OCI-LY7 (cell line): ENCODE measurements around the gene ABR. TPM values are rescaled to one million over a fixed set of nuclear protein-coding genes. Genes with fewer than 3 reads are reported as not detected.

Source experiments
- BruUV-seq: library from RNA; stranded (reverse); fragments of 400-500 nt; replicated peaks from 2 replicates; lab custom pipeline; 2021; lab: Mats Ljungman, UMichigan
- CTCF ChIA-PET: fragments of 300-600 bp; sonication (Branson Sonifier 250); formaldehyde crosslinking; loops from one replicate; lab custom pipeline; 2022; ENCODE audit warnings: antibody characterized with exemption; ENCODE audit not compliant: unreplicated experiment; lab: Charles Lee
- POLR2A ChIA-PET: fragments of 300-600 bp; sonication (Branson Sonifier 250); formaldehyde crosslinking; loops from one replicate; lab custom pipeline; 2022; ENCODE audit warnings: antibody characterized with exemption; lab: Charles Lee
- DNase-seq: peaks from one replicate; pipeline ENCODE4 v3.0.0-alpha.2; 2015; ENCODE audit warnings: low spot score
- H2AFZ ChIP-seq: fragments of 200-600 bp; sonication (generic), shearing (Covaris generic); 2 replicates; pipeline ENCODE4 v1.6.1; 2014; ENCODE audit warnings: mild to moderate bottlenecking, antibody characterized with exemption, low read length, moderate library complexity
- H3K27ac ChIP-seq: fragments of 200-600 bp; sonication (generic); 2 replicates; pipeline ENCODE4 v1.5.1; 2014; ENCODE audit warnings: mixed run types, low read depth, mild to moderate bottlenecking, moderate library complexity, low read length, inconsistent platforms; ENCODE audit not compliant: poor library complexity, severe bottlenecking
- H3K36me3 ChIP-seq: fragments of 200-600 bp; sonication (generic); 2 replicates; pipeline ENCODE4 v1.6.1; 2014; ENCODE audit warnings: mild to moderate bottlenecking, antibody characterized with exemption, low read length, moderate library complexity, mixed read lengths; ENCODE audit not compliant: insufficient read depth
- H3K4me1 ChIP-seq: fragments of 200-600 bp; sonication (generic); 2 replicates; pipeline ENCODE4 v1.5.1; 2014; ENCODE audit warnings: mild to moderate bottlenecking, low read length; ENCODE audit not compliant: insufficient read depth, poor library complexity, severe bottlenecking
- H3K4me2 ChIP-seq: fragments of 200-600 bp; sonication (generic); 2 replicates; pipeline ENCODE4 v1.6.1; 2014; ENCODE audit warnings: mild to moderate bottlenecking, low read length
- H3K4me3 ChIP-seq: fragments of 200-600 bp; sonication (generic); 2 replicates; pipeline ENCODE4 v1.5.1; 2014; ENCODE audit warnings: mild to moderate bottlenecking, low read depth, low read length; ENCODE audit not compliant: poor library complexity, severe bottlenecking
- H3K79me2 ChIP-seq: fragments of 200-600 bp; sonication (generic); 2 replicates; pipeline ENCODE4 v1.6.1; 2016; ENCODE audit warnings: low read depth, mild to moderate bottlenecking, low read length, moderate library complexity, mixed read lengths; ENCODE audit not compliant: insufficient read depth
- H3K9me2 ChIP-seq: fragments of 200-600 bp; sonication (generic); 2 replicates; pipeline ENCODE4 v1.6.1; 2016; ENCODE audit warnings: mild to moderate bottlenecking, low read length, mixed read lengths; ENCODE audit not compliant: insufficient read depth
- H3K9me3 ChIP-seq: fragments of 200-600 bp; sonication (generic); 2 replicates; pipeline ENCODE4 v1.6.1; 2014; ENCODE audit warnings: mild to moderate bottlenecking, mixed run types, low read length, mixed read lengths
- H4K20me1 ChIP-seq: fragments of 200-600 bp; sonication (generic); 2 replicates; pipeline ENCODE4 v1.6.1; 2014; ENCODE audit warnings: mild to moderate bottlenecking, antibody characterized with exemption, low read length, moderate library complexity, mixed read lengths; ENCODE audit not compliant: insufficient read depth
- EZH2phosphoT487 ChIP-seq: fragments of 200-600 bp; sonication (generic); IDR thresholded peaks from 2 replicates; pipeline ENCODE4 v1.6.1; 2018; ENCODE audit warnings: low read depth, borderline replicate concordance, mild to moderate bottlenecking, mixed run types, antibody characterized with exemption, low read length, moderate library complexity, mixed read lengths
- intact Hi-C: fragments of 100-400 bp; cut with micrococcal nuclease; formaldehyde crosslinking; loops from one replicate; pipeline ENCODE4 v1.10.0; 2022; ENCODE audit not compliant: unreplicated experiment
- total RNA-seq, 2 experiments: library from RNA; depleted of rRNA in 1 of 2; stranded (reverse); fragments of >200 nt in 1 of 2; shearing (Covaris generic) in 1 of 2; gene quantifications; 2 replicates each; pipeline ENCODE4 v1.2.3, GENCODE V29; 2014 to 2022
- TF ChIP-seq, protein P1 (sequence below): fragments of 200-600 bp; sonication (generic); conservative IDR thresholded peaks from 2 replicates; pipeline ENCODE4 v1.5.1; 2014; ENCODE audit warnings: mild to moderate bottlenecking, antibody characterized with exemption, low read length, moderate library complexity, mixed read lengths

ABR gene
- total RNA-seq, 2 experiments from 2014 or later, result 164 to 181 TPM

DNA sequence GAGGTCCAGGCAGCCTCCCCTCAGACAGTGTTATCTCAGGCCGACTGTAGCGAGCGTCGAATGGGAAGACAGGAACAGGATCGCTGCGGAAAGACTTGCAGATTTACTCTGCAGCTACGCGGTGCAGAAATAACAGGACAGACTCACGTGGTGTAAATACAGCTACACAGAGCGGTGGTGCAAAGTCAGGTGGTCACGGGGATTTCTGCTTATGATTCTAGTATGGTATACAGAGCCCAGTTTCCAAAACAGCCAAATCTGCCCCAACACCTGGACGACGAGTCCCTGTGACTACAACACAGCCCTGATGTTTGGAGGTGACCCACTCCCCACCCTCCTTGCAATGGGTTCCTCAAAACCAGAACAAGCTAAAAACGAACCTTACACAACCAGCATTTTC, 40.6 kb upstream of the ABR start:
- POLR2A ChIA-PET, result interaction anchor here (0.6 to 2.0 kb wide), 8 partner anchors 9 to 570 kb away, joined by 3 to 10 read pairs (median 4); no protein-coding TSS in a partner anchor
- Histone ChIP-seq H3K36me3 (peaks cover 40% of the 10 kb centered on the region), H4K20me1 (0 out of 2 replicates have a peak, but pooled peaks cover 3% of the 10 kb centered on the region), H3K79me2 (peaks cover 93% of the 10 kb centered on the region), H3K4me3 (peak overlapping the region; percentile 54), H2AFZ (no peak overlapping the region), H3K4me2 (peak overlapping the region; percentile 75), H3K4me1 (peaks cover 77% of the 10 kb centered on the region), H3K9me2 (no peaks in the 10 kb centered on the region), H3K27ac (peak overlapping the region; percentile 96), H3K9me3 (no peaks in the 10 kb centered on the region)
- TF ChIP-seq, protein P1, sequence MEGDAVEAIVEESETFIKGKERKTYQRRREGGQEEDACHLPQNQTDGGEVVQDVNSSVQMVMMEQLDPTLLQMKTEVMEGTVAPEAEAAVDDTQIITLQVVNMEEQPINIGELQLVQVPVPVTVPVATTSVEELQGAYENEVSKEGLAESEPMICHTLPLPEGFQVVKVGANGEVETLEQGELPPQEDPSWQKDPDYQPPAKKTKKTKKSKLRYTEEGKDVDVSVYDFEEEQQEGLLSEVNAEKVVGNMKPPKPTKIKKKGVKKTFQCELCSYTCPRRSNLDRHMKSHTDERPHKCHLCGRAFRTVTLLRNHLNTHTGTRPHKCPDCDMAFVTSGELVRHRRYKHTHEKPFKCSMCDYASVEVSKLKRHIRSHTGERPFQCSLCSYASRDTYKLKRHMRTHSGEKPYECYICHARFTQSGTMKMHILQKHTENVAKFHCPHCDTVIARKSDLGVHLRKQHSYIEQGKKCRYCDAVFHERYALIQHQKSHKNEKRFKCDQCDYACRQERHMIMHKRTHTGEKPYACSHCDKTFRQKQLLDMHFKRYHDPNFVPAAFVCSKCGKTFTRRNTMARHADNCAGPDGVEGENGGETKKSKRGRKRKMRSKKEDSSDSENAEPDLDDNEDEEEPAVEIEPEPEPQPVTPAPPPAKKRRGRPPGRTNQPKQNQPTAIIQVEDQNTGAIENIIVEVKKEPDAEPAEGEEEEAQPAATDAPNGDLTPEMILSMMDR, result no peak
- no peak for TF ChIP-seq EZH2phosphoT487
- peak; percentile 90 for DNase-seq
- intact Hi-C loops, result no loop called here
- no TSS peak for BruUV-seq
- CTCF ChIA-PET, result interaction anchor here (1.3 kb wide), 1 partner anchor 22 kb away, joined by 6 read pairs; no protein-coding TSS in a partner anchor

DNA sequence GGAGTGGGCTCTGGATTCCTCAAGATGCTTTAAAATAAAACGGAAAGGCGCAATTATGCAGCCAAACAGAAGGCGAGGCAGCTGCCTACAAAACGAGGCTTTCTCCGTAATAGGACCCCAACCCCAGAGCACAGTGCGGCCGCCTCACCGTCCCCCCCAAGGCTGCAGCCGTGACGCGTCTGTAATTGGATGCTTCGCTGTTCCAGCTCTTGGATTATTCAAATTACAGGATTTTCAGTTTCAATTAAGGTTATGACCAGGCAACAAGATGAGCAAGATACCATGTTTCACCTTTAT, 37.3 kb upstream of the ABR start:
- no peak for TF ChIP-seq EZH2phosphoT487
- TF ChIP-seq, protein P1, result no peak
- peaks cover 91% of the 10 kb centered on the region for H3K79me2 ChIP-seq
- peak overlapping the region; percentile 82 for H3K4me2 ChIP-seq
- CTCF ChIA-PET, result interaction anchor here (0.5 to 1.4 kb wide), 5 partner anchors 11 to 95 kb away, joined by 3 to 6 read pairs (median 3); no protein-coding TSS in a partner anchor
- peaks cover 95% of the 10 kb centered on the region for H3K4me1 ChIP-seq
- H4K20me1 ChIP-seq, result 0 out of 2 replicates have a peak, but pooled peaks cover 3% of the 10 kb centered on the region
- POLR2A ChIA-PET, result interaction anchor here (0.9 to 4.2 kb wide), 5 partner anchors 11 to 36 kb away, joined by 5 to 36 read pairs (median 10); no protein-coding TSS in a partner anchor
- H3K9me2 ChIP-seq, result no peaks in the 10 kb centered on the region
- no TSS peak for BruUV-seq
- H3K36me3 ChIP-seq, result peaks cover 31% of the 10 kb centered on the region
- H3K9me3 ChIP-seq, result no peaks in the 10 kb centered on the region
- H3K4me3 ChIP-seq, result peak overlapping the region; percentile 54
- H2AFZ ChIP-seq, result peak overlapping the region; percentile 14; the same call in 1 of the 2 replicates
- H3K27ac ChIP-seq, result peak overlapping the region; percentile 96
- intact Hi-C loops, result no loop called here
- peak; percentile 35 for DNase-seq
